ENCODE data around the gene LARGE1.

GRCh38 chr22:33866511-33866910 is 53.8 kb downstream of the LARGE1 start:
- no peak for TF ChIP-seq CTCF (IDR thresholded peaks at IDR 0.05)
- no peak for TF ChIP-seq POLR2A (IDR thresholded peaks at IDR 0.05)

Measured in Peyer's patch (tissue), 4 donors.